CD4-positive, alpha-beta T cell (primary cell): ENCODE data around the gene ECHDC1. TPM values are rescaled to one million over a fixed set of nuclear protein-coding genes. Genes with fewer than 3 reads are reported as not detected.

ENCODE experiments used
- ATAC-seq: fragments of 200-7000 bp; cut with Tn5 transposase; one replicate; pipeline ENCODE4 v1.10.0; 2022; ENCODE audit warnings: mild to moderate bottlenecking; ENCODE audit not compliant: poor library complexity
- CTCF ChIA-PET: fragments of 350-600 bp; sonication (Branson Sonifier 250); formaldehyde crosslinking; loops from one replicate; lab custom pipeline; 2021; ENCODE audit warnings: antibody characterized with exemption, inconsistent platforms; lab: Charles Lee
- POLR2A ChIA-PET: fragments of 350-600 bp; sonication (Branson Sonifier 250); formaldehyde crosslinking; loops from one replicate; lab custom pipeline; 2021; ENCODE audit warnings: antibody characterized with exemption, inconsistent platforms; lab: Charles Lee
- DNase-seq, 14 experiments: peaks; one replicate each; pipeline ENCODE4 v3.0.0-alpha.2; 2013 to 2020; ENCODE audit warnings: mixed read lengths in 2 of 14
- H3K27ac ChIP-seq, 2 donors: one replicate each; pipeline versions ENCODE4 v1.5.1 to v1.7.0; 2013; ENCODE audit warnings: low read length in 2 of 2, low read depth in 1 of 2, mild to moderate bottlenecking in 1 of 2
- H3K27me3 ChIP-seq, 2 experiments: 1 replicate in 1 of 2; 2 replicates in 1 of 2; pipeline versions ENCODE4 v1.6.1 to v1.7.0; 2013; ENCODE audit warnings: low read length in 2 of 2, control low read depth in 1 of 2, mild to moderate bottlenecking in 1 of 2, moderate library complexity in 1 of 2; ENCODE audit not compliant: insufficient read depth in 2 of 2, control insufficient read depth in 1 of 2
- H3K36me3 ChIP-seq: one replicate; pipeline ENCODE4 v1.6.1; 2013; ENCODE audit warnings: low read length, control low read depth; ENCODE audit not compliant: insufficient read depth
- H3K4me1 ChIP-seq: one replicate; pipeline ENCODE4 v1.6.1; 2013; ENCODE audit warnings: low read length, control low read depth; ENCODE audit not compliant: insufficient read depth
- H3K4me3 ChIP-seq: one replicate; pipeline ENCODE4 v1.5.1; 2013; ENCODE audit warnings: mild to moderate bottlenecking, low read length, moderate library complexity
- H3K9me3 ChIP-seq, 2 experiments: 1 replicate in 1 of 2; 2 replicates in 1 of 2; pipeline versions ENCODE4 v1.6.1 to v1.7.0; 2013; ENCODE audit warnings: low read length in 2 of 2, mild to moderate bottlenecking in 2 of 2, control low read depth in 1 of 2, moderate library complexity in 1 of 2; ENCODE audit not compliant: control insufficient read depth in 1 of 2, insufficient read depth in 1 of 2
- H3K27ac Mint-ChIP-seq: one replicate; pipeline ENCODE4 v1.8.0; 2020; ENCODE audit warnings: mixed read lengths
- H3K27me3 Mint-ChIP-seq: one replicate; pipeline ENCODE4 v1.8.0; 2021; ENCODE audit warnings: mixed read lengths
- H3K36me3 Mint-ChIP-seq: one replicate; pipeline ENCODE4 v1.8.0; 2021; ENCODE audit warnings: low read depth, mixed read lengths
- H3K4me1 Mint-ChIP-seq: one replicate; pipeline ENCODE4 v1.8.0; 2021; ENCODE audit warnings: low read depth, mixed read lengths
- H3K4me3 Mint-ChIP-seq: one replicate; pipeline ENCODE4 v1.8.0; 2020; ENCODE audit warnings: mild to moderate bottlenecking, mixed read lengths
- H3K9me3 Mint-ChIP-seq: one replicate; pipeline ENCODE4 v1.8.0; 2020; ENCODE audit warnings: mixed read lengths
- CTCF ChIP-seq: fragments of 200-600 bp; IDR thresholded peaks from one replicate; pipeline ENCODE4 v1.8.0; 2022; ENCODE audit warnings: antibody characterized with exemption, mild to moderate bottlenecking
- intact Hi-C, 2 experiments: fragments of 100-400 bp; cut with DNase I in 1 of 2; cut with micrococcal nuclease in 1 of 2; formaldehyde crosslinking; loops; one replicate each; pipeline versions ENCODE4 v1.15.1 to v1.9.0; 2023 to 2025; cut with DNase I, micrococcal nuclease
- total RNA-seq, 174 experiments: library from RNA in 2 of 174; stranded (reverse) in 2 of 174; gene quantifications; one replicate each; pipeline ENCODE4 v1.2.3 and lab custom pipeline; 2021 to 2026

Gene ECHDC1
- total RNA-seq, 2 experiments from 2014 or later = 6.5 to 7.4 TPM

GRCh38 chr6:127328043-127328609, 15.3 kb downstream of the ECHDC1 start:
- Mint-ChIP-seq H3K9me3 (no peaks in the 10 kb centered on the region), H3K27me3 (no peaks in the 10 kb centered on the region), H3K27ac (no peak overlapping the region), H3K4me3 (no peak overlapping the region), H3K4me1 (peaks cover 22% of the 10 kb centered on the region), H3K36me3 (peaks cover 60% of the 10 kb centered on the region)
- CTCF ChIA-PET = no interaction called here
- Histone ChIP-seq H3K27ac (no peak overlapping the region), H3K4me1 (peaks cover 3% of the 10 kb centered on the region), H3K4me3 (no peak overlapping the region), H3K9me3 (no peaks in the 10 kb centered on the region), H3K36me3 (peaks cover 38% of the 10 kb centered on the region), H3K27me3 (no peaks in the 10 kb centered on the region)
- POLR2A ChIA-PET = no interaction called here
- TF ChIP-seq CTCF = no peak
- ATAC-seq (no peak), DNase-seq (no peak)
- intact Hi-C loops = no loop called here

- peaks cover 64% of the 10 kb centered on the region for H3K36me3 Mint-ChIP-seq
- no peak overlapping the region for H3K27ac Mint-ChIP-seq
- ATAC-seq = no peak
- no peaks in the 10 kb centered on the region for H3K9me3 Mint-ChIP-seq
- intact Hi-C loops = no loop called here
- no peaks in the 10 kb centered on the region for H3K27me3 ChIP-seq
- H3K27me3 Mint-ChIP-seq = no peaks in the 10 kb centered on the region
- H3K4me1 Mint-ChIP-seq = peaks cover 16% of the 10 kb centered on the region
- no peak overlapping the region for H3K27ac ChIP-seq
- ChIA-PET CTCF (interaction anchor here (1.0 kb wide), 1 partner anchor 20 kb away, joined by 3 read pairs; no protein-coding TSS in a partner anchor), POLR2A (interaction anchor here (0.6 kb wide), 1 partner anchor 21 kb away, joined by 3 read pairs; no protein-coding TSS in a partner anchor)
- H3K4me1 ChIP-seq = no peaks in the 10 kb centered on the region
- H3K9me3 ChIP-seq = no peaks in the 10 kb centered on the region
- TF ChIP-seq CTCF = no peak
- H3K4me3 ChIP-seq = no peak overlapping the region
- H3K36me3 ChIP-seq = peaks cover 16% of the 10 kb centered on the region
- H3K4me3 Mint-ChIP-seq = no peak overlapping the region
- no peak for DNase-seq
Observed at GRCh38 chr6:127319686-127320085, 23.7 kb downstream of the ECHDC1 start.

- Mint-ChIP-seq H3K4me1 (peaks cover 17% of the 10 kb centered on the region), H3K4me3 (no peak overlapping the region), H3K36me3 (peaks cover 58% of the 10 kb centered on the region), H3K27ac (peak overlapping the region; percentile 4), H3K27me3 (no peaks in the 10 kb centered on the region), H3K9me3 (no peaks in the 10 kb centered on the region)
- ATAC-seq (no peak), DNase-seq (no peak)
- H3K27ac ChIP-seq = no peak overlapping the region
- intact Hi-C loops = no loop called here
- no peaks in the 10 kb centered on the region for H3K27me3 ChIP-seq
- no peaks in the 10 kb centered on the region for H3K4me1 ChIP-seq
- peaks cover 23% of the 10 kb centered on the region for H3K36me3 ChIP-seq
- TF ChIP-seq CTCF = no peak
- H3K4me3 ChIP-seq = no peak overlapping the region
- ChIA-PET POLR2A (no interaction called here), CTCF (interaction anchor here (0.8 kb wide), 1 partner anchor 9 kb away, joined by 3 read pairs; no protein-coding TSS in a partner anchor)
- no peaks in the 10 kb centered on the region for H3K9me3 ChIP-seq
Observed at GRCh38 chr6:127317388-127318128, 25.9 kb downstream of the ECHDC1 start.
